A673 (cell line): Measurements from ENCODE around the gene DLGAP1. TPM values are rescaled to one million over a fixed set of nuclear protein-coding genes. Genes with fewer than 3 reads are reported as not detected.

Experiments
- BruUV-seq: library from RNA; stranded (reverse); fragments of 400-500 nt; replicated peaks from 2 replicates; lab custom pipeline; 2021; lab: Mats Ljungman, UMichigan
- CTCF ChIA-PET: fragments of 300-600 bp; sonication (Branson Sonifier 250); formaldehyde crosslinking; loops from one replicate; lab custom pipeline; 2022; ENCODE audit warnings: antibody characterized with exemption; lab: Charles Lee
- POLR2A ChIA-PET: fragments of 300-600 bp; sonication (Branson Sonifier 250); formaldehyde crosslinking; loops from one replicate; lab custom pipeline; 2022; ENCODE audit warnings: antibody characterized with exemption; ENCODE audit not compliant: low non-redundant PET; lab: Charles Lee
- DNase-seq: peaks from one replicate; pipeline ENCODE4 v3.0.0-alpha.2; 2015; ENCODE audit warnings: low spot score
- H3K27ac ChIP-seq: fragments of 200-600 bp; sonication (generic); 2 replicates; pipeline ENCODE4 v1.5.1; 2016; ENCODE audit warnings: mixed run types, low read depth, mild to moderate bottlenecking, mixed read lengths, antibody characterized with exemption, low read length; ENCODE audit not compliant: poor library complexity, severe bottlenecking
- H3K27me3 ChIP-seq: fragments of 200-600 bp; sonication (generic); replicated peaks from 2 replicates; pipeline ENCODE4 v1.6.1; 2017; ENCODE audit warnings: mixed run types, low read depth, mild to moderate bottlenecking, mixed read lengths, antibody characterized with exemption, low read length; ENCODE audit not compliant: insufficient read depth, poor library complexity
- H3K36me3 ChIP-seq: fragments of 200-600 bp; sonication (generic); 2 replicates; pipeline ENCODE4 v1.6.1; 2016; ENCODE audit warnings: mixed run types, mild to moderate bottlenecking, mixed read lengths, antibody characterized with exemption, low read length; ENCODE audit not compliant: insufficient read depth, poor library complexity, severe bottlenecking
- H3K4me1 ChIP-seq: fragments of 200-600 bp; sonication (generic); 2 replicates; pipeline ENCODE4 v1.6.1; 2017; ENCODE audit warnings: mixed run types, mild to moderate bottlenecking, mixed read lengths, antibody characterized with exemption, low read length; ENCODE audit not compliant: insufficient read depth, poor library complexity, severe bottlenecking
- H3K4me3 ChIP-seq: fragments of 200-600 bp; sonication (generic); 2 replicates; pipeline ENCODE4 v1.5.1; 2016; ENCODE audit warnings: low read depth, mixed run types, mild to moderate bottlenecking, mixed read lengths, low read length; ENCODE audit not compliant: poor library complexity, severe bottlenecking
- H3K9me3 ChIP-seq: fragments of 200-600 bp; sonication (generic); 2 replicates; pipeline ENCODE4 v1.6.1; 2016; ENCODE audit warnings: mixed run types, low read depth, mild to moderate bottlenecking, mixed read lengths, antibody characterized with exemption, low read length; ENCODE audit not compliant: poor library complexity, severe bottlenecking
- EZH2 ChIP-seq: fragments of 200-600 bp; sonication (generic); IDR thresholded peaks from 2 replicates; pipeline ENCODE4 v1.6.1; 2017; ENCODE audit warnings: borderline replicate concordance, low read depth, mild to moderate bottlenecking, mixed read lengths, antibody characterized with exemption, low read length; ENCODE audit not compliant: poor library complexity, severe bottlenecking
- intact Hi-C: fragments of 100-400 bp; cut with micrococcal nuclease; formaldehyde crosslinking; loops from one replicate; pipeline ENCODE4 v1.10.0; 2022; ENCODE audit not compliant: unreplicated experiment
- total RNA-seq: library from RNA; stranded (reverse); gene quantifications from 2 replicates; pipeline ENCODE4 v1.2.3, GENCODE V29; 2021
- TF ChIP-seq, protein P1 (sequence below): fragments of 300-800, 200-600 bp; sonication (generic); conservative IDR thresholded peaks from 2 replicates; pipeline ENCODE4 v1.5.1; 2017; ENCODE audit warnings: low read depth, mild to moderate bottlenecking, antibody characterized with exemption, low read length, moderate library complexity, mixed read lengths

Gene DLGAP1
- total RNA-seq, 1 experiment from 2014 or later: 135 TPM

DNA sequence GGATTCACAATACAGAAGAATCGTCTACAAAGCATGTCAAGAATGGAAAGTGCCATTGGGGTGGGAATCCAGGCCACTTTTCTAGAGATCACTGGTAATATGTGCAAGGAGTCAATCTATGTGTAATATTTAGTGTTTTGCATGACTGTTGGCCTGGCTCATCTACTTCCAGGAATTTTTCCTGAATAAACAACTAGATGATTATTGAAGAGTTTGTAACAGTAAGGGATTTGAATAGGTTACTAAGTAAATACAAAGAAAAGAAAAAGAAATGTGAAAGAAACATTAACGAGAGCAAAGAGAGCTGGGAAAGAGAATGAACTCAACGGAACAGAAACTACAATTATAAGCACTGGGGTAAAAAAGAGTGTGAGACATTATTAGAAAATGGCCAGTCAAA, 599.1 kb downstream of the DLGAP1 start:
- no peaks in the 10 kb centered on the region for H3K27me3 ChIP-seq
- ChIA-PET CTCF (no interaction called here), POLR2A (no interaction called here)
- TF ChIP-seq, protein P1, sequence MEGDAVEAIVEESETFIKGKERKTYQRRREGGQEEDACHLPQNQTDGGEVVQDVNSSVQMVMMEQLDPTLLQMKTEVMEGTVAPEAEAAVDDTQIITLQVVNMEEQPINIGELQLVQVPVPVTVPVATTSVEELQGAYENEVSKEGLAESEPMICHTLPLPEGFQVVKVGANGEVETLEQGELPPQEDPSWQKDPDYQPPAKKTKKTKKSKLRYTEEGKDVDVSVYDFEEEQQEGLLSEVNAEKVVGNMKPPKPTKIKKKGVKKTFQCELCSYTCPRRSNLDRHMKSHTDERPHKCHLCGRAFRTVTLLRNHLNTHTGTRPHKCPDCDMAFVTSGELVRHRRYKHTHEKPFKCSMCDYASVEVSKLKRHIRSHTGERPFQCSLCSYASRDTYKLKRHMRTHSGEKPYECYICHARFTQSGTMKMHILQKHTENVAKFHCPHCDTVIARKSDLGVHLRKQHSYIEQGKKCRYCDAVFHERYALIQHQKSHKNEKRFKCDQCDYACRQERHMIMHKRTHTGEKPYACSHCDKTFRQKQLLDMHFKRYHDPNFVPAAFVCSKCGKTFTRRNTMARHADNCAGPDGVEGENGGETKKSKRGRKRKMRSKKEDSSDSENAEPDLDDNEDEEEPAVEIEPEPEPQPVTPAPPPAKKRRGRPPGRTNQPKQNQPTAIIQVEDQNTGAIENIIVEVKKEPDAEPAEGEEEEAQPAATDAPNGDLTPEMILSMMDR: no peak
- no peak for TF ChIP-seq EZH2
- no peak overlapping the region for H3K4me3 ChIP-seq
- DNase-seq: no peak
- no peak overlapping the region for H3K27ac ChIP-seq
- no TSS peak for BruUV-seq
- peaks cover 4% of the 10 kb centered on the region for H3K9me3 ChIP-seq
- peaks cover 21% of the 10 kb centered on the region for H3K4me1 ChIP-seq
- H3K36me3 ChIP-seq: peaks cover 6% of the 10 kb centered on the region
- intact Hi-C loops: no loop called here

DNA sequence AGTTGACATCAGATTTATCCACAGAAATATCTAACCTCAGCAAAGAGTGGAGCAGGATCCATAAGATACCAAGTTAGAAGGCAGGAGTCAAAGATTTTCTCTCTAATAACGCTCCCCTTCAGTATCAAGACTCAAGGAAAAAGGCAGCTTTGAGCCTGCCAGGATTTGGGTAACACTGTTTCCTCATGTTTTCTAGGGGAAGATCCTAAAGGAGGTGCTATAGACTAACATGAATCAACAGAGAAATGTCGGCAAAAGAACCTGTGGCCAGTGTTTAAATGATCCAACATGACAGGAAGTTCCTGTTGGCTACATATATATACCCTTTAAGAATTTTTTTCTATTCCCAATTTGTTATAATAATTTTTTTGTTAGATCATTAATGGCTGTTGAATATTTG, 602.8 kb downstream of the DLGAP1 start:
- Histone ChIP-seq H3K36me3 (peaks cover 6% of the 10 kb centered on the region), H3K27ac (no peak overlapping the region), H3K4me1 (peaks cover 22% of the 10 kb centered on the region), H3K27me3 (no peaks in the 10 kb centered on the region), H3K9me3 (peaks cover 4% of the 10 kb centered on the region), H3K4me3 (no peak overlapping the region)
- BruUV-seq: no TSS peak
- TF ChIP-seq, protein P1: no peak
- TF ChIP-seq EZH2: no peak
- POLR2A ChIA-PET: no interaction called here
- no peak for DNase-seq
- intact Hi-C loops: no loop called here
- CTCF ChIA-PET: interaction anchor here (1.1 kb wide), 1 partner anchor 16 kb away, joined by 5 read pairs; no protein-coding TSS in a partner anchor

DNA sequence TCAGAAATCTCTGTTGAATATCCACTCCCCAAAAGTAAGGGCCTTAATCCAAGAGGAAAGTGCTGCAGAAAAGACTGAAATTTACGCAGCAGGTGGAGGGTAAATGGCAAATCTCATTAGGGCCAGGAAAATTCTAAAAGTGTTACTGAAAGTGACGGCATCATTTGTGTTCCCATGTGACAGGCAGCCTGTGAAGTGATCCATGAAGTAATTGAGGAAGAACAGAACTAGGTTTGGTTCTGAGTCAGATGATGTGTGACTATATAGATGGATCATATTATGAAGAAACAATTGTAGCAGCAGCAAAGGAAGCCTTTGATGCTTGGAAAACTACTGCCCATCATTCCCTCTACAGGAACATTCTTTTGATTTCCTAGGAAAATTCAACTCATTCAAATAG, 603.9 kb downstream of the DLGAP1 start:
- H3K4me3 ChIP-seq: no peak overlapping the region
- no TSS peak for BruUV-seq
- peak overlapping the region; percentile 55 for H3K27ac ChIP-seq
- H3K36me3 ChIP-seq: peaks cover 6% of the 10 kb centered on the region
- DNase-seq: no peak
- TF ChIP-seq, protein P1: no peak
- H3K4me1 ChIP-seq: peaks cover 32% of the 10 kb centered on the region
- peaks cover 4% of the 10 kb centered on the region for H3K9me3 ChIP-seq
- H3K27me3 ChIP-seq: no peaks in the 10 kb centered on the region
- intact Hi-C loops: no loop called here
- ChIA-PET CTCF (no interaction called here), POLR2A (no interaction called here)
